Measurements from ENCODE around the gene PLCB2. TPM values are rescaled to one million over a fixed set of nuclear protein-coding genes. Genes with fewer than 3 reads are reported as not detected.

Gene PLCB2
- total RNA-seq (ENCODE audit: low replicate concordance), result 0.12 and 0.23 TPM in 2 replicates

DNA sequence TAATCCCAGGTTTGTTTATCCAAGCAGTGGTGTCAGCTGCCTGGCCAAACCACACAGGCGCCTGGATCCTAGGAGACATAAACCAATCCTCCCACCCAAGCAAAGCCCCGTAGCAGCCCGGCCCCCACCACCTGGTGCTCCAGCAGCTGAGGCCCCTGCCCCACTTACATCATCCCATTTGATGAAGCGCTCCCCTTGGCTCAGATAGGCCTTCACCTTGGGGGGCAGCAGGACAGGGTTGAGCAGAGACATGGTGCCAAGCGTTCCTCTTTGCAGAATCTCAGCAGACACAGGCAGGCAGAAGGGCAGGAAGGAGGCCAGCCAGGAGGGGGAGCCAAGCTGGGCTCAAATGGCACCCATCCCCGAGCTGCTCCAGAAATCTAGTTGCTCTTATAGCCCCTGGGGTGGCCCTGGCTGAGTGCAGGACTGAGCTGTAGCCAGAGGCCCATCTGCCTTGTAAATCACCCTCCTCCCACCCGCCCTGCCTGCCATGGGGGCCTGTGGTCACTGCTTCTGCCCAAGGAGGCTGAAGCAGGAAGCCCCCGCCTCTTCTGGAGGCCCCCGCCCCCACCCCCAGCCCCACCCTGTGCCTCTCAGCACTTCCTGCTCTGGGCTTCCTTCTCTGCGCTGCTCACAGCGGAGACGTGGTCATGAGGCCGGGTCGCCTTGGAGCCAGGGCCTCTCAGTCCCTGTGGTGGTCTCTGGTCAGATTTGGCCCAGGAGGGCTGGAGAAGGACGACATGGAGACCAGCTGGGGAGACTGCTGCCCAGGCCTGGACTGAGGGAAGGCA is at the start of gene PLCB2:
PLCB2 (minus strand) TSS at position 515 of the 791 bp plus-strand sequence; CDS start at position 252, 263 bp downstream.

GRCh38 chr15:40340740-40341400 is 33.1 kb upstream of the PLCB2 start, which contains the start of gene CCDC9B:
Gene CCDC9B, minus strand, starts transcription at chr15:40340939. Its CDS starts 120 bp downstream, at chr15:40340819.

GRCh38 chr15:40323239-40323952 is 15.7 kb upstream of the PLCB2 start, which contains the start of gene INAFM2:
Gene INAFM2, plus strand, starts transcription at chr15:40323692. Its CDS starts 364 bp downstream, at chr15:40324056.

GRCh38 chr15:40282869-40283614 is 24.7 kb downstream of the PLCB2 start, which contains the start of gene ANKRD63:
Gene ANKRD63, minus strand, starts transcription at chr15:40283064. Its CDS starts 478 bp downstream, at chr15:40282586.

GRCh38 chr15:40238532-40239403 is 69.0 kb downstream of the PLCB2 start, which contains the start of gene PAK6:
Gene PAK6, plus strand, starts transcription at chr15:40239063. Its CDS starts 25,723 bp downstream, at chr15:40264786.

Other genes starting within 250 kb of the PLCB2 start
- 0.47 and 4.1 TPM in 2 replicates for gene BMF, start 199.1 kb downstream of the PLCB2 start, total RNA-seq (ENCODE audit: low replicate concordance)
- gene BUB1B, start 146.9 kb downstream of the PLCB2 start, total RNA-seq (ENCODE audit: low replicate concordance), result 2.9 and 7.0 TPM in 2 replicates
- gene PAK6, start 68.9 kb downstream of the PLCB2 start, total RNA-seq (ENCODE audit: low replicate concordance), result not detected in 2 replicates
- not detected in 2 replicates for gene ANKRD63, start 24.9 kb downstream of the PLCB2 start, total RNA-seq (ENCODE audit: low replicate concordance)
- 4.2 and 13.8 TPM in 2 replicates for gene INAFM2, start 15.8 kb upstream of the PLCB2 start, total RNA-seq (ENCODE audit: low replicate concordance)
- 17.8 and 38.0 TPM in 2 replicates for gene CCDC9B, start 33.0 kb upstream of the PLCB2 start, total RNA-seq (ENCODE audit: low replicate concordance)
- not detected in 2 replicates for gene PHGR1, start 43.1 kb upstream of the PLCB2 start, total RNA-seq (ENCODE audit: low replicate concordance)
- gene DISP2, start 50.3 kb upstream of the PLCB2 start, total RNA-seq (ENCODE audit: low replicate concordance), result under 0.01 and 0.12 TPM in 2 replicates
- 10.5 and 27.1 TPM in 2 replicates for gene KNSTRN, start 74.8 kb upstream of the PLCB2 start, total RNA-seq (ENCODE audit: low replicate concordance)
- gene IVD, start 97.9 kb upstream of the PLCB2 start, total RNA-seq (ENCODE audit: low replicate concordance), result 34.0 and 55.6 TPM in 2 replicates
- gene BAHD1, start 133.0 kb upstream of the PLCB2 start, total RNA-seq (ENCODE audit: low replicate concordance), result 4.1 and 4.2 TPM in 2 replicates
- gene CHST14, start 163.0 kb upstream of the PLCB2 start, total RNA-seq (ENCODE audit: low replicate concordance), result 3.3 and 8.1 TPM in 2 replicates

All from smooth muscle cell of the coronary artery (primary cell).